ENCODE data around the gene AP5M1.
"Not testable (repeated sequence)": the region's sequence is repeated elsewhere in the genome, so short reads cannot be mapped to it uniquely, and the experiment has no call there.

Gene AP5M1

DNA sequence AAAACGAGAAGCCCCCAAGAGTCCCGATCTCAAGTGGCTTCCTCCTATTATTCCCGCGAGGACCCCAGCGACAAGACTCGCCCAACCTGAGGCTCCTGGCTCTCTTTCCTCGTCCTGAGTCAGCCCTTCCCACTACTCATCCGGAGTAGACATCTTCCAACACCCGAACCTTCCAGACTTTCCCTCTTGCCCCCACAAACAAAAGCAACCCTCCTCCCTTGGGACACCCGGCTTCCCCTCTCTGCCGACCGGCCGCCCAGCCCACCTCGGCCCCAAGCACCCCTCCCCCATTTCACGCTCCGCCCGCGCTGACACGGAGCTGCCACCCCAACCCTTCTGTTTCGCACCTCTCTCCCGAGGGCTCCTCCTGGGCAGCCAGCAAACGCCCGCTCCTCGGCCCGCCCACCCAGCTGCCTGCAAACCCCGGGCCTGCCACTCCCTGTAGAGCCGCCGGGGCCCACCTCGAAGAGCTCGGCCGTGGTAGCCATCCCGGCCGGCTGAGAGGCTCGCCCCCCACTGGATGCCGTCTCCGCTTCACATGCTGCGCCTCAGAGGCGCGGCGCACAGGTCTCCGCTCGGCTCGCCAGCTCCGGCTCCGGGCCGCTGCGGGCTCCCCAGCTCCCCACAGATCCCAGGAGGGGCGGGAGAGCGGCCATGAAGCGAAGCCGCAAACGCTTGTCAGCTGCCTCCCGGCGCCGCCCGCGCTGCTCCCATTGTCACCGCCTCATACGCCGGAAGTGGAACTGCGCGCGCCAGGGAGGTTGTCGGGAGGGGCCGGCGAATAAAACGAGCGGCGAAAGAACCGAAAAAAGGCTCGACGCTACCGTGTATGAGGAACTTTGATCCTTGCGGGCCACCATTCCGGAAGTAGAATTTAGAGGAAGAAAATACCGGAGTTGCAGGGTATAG, at the start of gene AP5M1, which contains the start of gene EXOC5:
Gene AP5M1, plus strand, starts transcription at position 811 of the 909 bp plus-strand sequence. CDS start 344 bp downstream, outside the sequence.
Gene EXOC5, minus strand, starts transcription at position 745 of the 909 bp plus-strand sequence. Its CDS starts 257 bp downstream, at position 488.
- H3K27me3 ChIP-seq (ENCODE audit: control insufficient read depth in 5 of 5, insufficient read depth in 4 of 5, low read length in 5 of 5): no peaks in the 10 kb centered on the region
- peak within 1 kb of the TSS; percentile 64 to 97 (median 89) for H3K9ac ChIP-seq (ENCODE audit: low read length in 5 of 5)
- peak within 1 kb of the TSS; percentile 81 to 99 (median 92) for H3K4me3 ChIP-seq (ENCODE audit: low read depth in 1 of 5, low read length in 5 of 5)
- no peaks in the 10 kb centered on the region for H3K36me3 ChIP-seq (ENCODE audit: control insufficient read depth in 5 of 5, insufficient read depth in 5 of 5, low read length in 5 of 5)
- H3K9me3 ChIP-seq (ENCODE audit: control insufficient read depth in 5 of 5, low read length in 5 of 5): no peaks in the 10 kb centered on the region
- peaks cover 0 to 43% (median 41%) of the 10 kb centered on the region in 5 donors for H3K4me1 ChIP-seq (ENCODE audit: control insufficient read depth in 5 of 5, insufficient read depth in 5 of 5, low read length in 5 of 5)
- peak within 1 kb of the TSS; percentile 93 for H3K27ac ChIP-seq (ENCODE audit: low read depth, low read length)

GRCh38 chr14:57221931-57222330, 46.8 kb upstream of the AP5M1 start:
- Histone ChIP-seq H3K9me3 (ENCODE audit: control insufficient read depth in 5 of 5, low read length in 5 of 5) (no peaks in the 10 kb centered on the region), H3K27ac (ENCODE audit: low read depth, low read length) (no peak overlapping the region), H3K27me3 (ENCODE audit: control insufficient read depth in 5 of 5, insufficient read depth in 4 of 5, low read length in 5 of 5) (no peaks in the 10 kb centered on the region), H3K4me1 (ENCODE audit: control insufficient read depth in 5 of 5, insufficient read depth in 5 of 5, low read length in 5 of 5) (no peaks in the 10 kb centered on the region), H3K4me3 (ENCODE audit: low read depth in 1 of 5, low read length in 5 of 5) (no peak overlapping the region), H3K36me3 (ENCODE audit: control insufficient read depth in 5 of 5, insufficient read depth in 5 of 5, low read length in 5 of 5) (peaks cover 23 to 53% (median 33%) of the 10 kb centered on the region in 5 donors), H3K9ac (ENCODE audit: low read length in 5 of 5) (no peak overlapping the region)

DNA sequence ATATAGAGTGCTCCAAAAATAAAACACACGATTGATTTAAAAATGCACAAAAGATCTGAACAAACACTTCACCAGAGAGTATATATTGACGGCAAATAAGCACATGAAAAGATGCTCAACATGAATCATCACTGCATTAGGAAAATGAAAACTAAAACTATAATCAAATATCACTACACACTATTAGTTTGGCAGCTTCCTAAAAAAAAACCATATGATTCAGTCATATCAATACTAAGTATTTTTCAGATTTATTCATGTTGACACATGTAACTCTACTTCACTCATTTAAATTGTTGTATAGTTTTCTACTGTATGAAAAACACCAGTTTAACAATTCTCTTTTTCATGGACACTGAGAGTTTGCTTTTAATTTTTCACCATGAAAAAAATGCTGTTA, 41.7 kb upstream of the AP5M1 start:
- Histone ChIP-seq H3K4me1 (ENCODE audit: control insufficient read depth in 5 of 5, insufficient read depth in 5 of 5, low read length in 5 of 5) (no peaks in the 10 kb centered on the region), H3K9ac (ENCODE audit: low read length in 5 of 5) (no peak overlapping the region), H3K27ac (ENCODE audit: low read depth, low read length) (no peak overlapping the region), H3K27me3 (ENCODE audit: control insufficient read depth in 5 of 5, insufficient read depth in 4 of 5, low read length in 5 of 5) (no peaks in the 10 kb centered on the region), H3K4me3 (ENCODE audit: low read depth in 1 of 5, low read length in 5 of 5) (no peak overlapping the region), H3K36me3 (ENCODE audit: control insufficient read depth in 5 of 5, insufficient read depth in 5 of 5, low read length in 5 of 5) (peaks cover 23 to 46% (median 39%) of the 10 kb centered on the region in 5 donors), H3K9me3 (ENCODE audit: control insufficient read depth in 5 of 5, low read length in 5 of 5) (no peaks in the 10 kb centered on the region)

- H3K27me3 ChIP-seq (ENCODE audit: control insufficient read depth in 5 of 5, insufficient read depth in 4 of 5, low read length in 5 of 5); H3K9me3 ChIP-seq (ENCODE audit: control insufficient read depth in 5 of 5, low read length in 5 of 5): not testable (repeated sequence)
- H3K36me3 ChIP-seq (ENCODE audit: control insufficient read depth in 5 of 5, insufficient read depth in 5 of 5, low read length in 5 of 5): peaks cover 23 to 51% (median 45%) of the 10 kb centered on the region in 5 donors
Observed at GRCh38 chr14:57228320-57228719, 40.5 kb upstream of the AP5M1 start.

DNA sequence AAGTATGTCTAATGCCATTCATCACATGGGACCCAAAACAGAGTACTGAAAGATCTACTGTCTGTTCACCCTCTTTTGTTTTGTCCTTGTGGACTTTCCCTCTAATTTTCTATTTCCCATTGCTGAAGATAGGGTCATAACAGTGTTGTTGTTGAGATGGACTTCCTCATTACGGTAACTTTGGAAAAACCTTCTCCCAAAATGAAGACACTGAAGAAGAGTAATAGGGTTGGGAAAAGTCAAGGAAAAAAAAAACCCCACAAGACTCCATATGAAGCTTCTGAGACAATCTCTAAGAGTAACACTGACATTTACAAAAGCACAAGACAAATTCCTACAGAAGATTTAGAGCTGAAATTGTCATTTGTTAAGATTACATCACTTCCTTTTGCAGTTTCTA, 36.8 kb upstream of the AP5M1 start:
- H3K36me3 ChIP-seq (ENCODE audit: control insufficient read depth in 5 of 5, insufficient read depth in 5 of 5, low read length in 5 of 5): peaks cover 18 to 53% (median 45%) of the 10 kb centered on the region in 5 donors
- no peaks in the 10 kb centered on the region for H3K9me3 ChIP-seq (ENCODE audit: control insufficient read depth in 5 of 5, low read length in 5 of 5)
- no peaks in the 10 kb centered on the region for H3K4me1 ChIP-seq (ENCODE audit: control insufficient read depth in 5 of 5, insufficient read depth in 5 of 5, low read length in 5 of 5)

More at GRCh38 chr14:57228320-57228719, 40.5 kb upstream of the AP5M1 start:
- not testable (repeated sequence) for H3K27ac ChIP-seq (ENCODE audit: low read depth, low read length); H3K9ac ChIP-seq (ENCODE audit: low read length in 5 of 5); H3K4me3 ChIP-seq (ENCODE audit: low read depth in 1 of 5, low read length in 5 of 5); H3K4me1 ChIP-seq (ENCODE audit: control insufficient read depth in 5 of 5, insufficient read depth in 5 of 5, low read length in 5 of 5)

DNA sequence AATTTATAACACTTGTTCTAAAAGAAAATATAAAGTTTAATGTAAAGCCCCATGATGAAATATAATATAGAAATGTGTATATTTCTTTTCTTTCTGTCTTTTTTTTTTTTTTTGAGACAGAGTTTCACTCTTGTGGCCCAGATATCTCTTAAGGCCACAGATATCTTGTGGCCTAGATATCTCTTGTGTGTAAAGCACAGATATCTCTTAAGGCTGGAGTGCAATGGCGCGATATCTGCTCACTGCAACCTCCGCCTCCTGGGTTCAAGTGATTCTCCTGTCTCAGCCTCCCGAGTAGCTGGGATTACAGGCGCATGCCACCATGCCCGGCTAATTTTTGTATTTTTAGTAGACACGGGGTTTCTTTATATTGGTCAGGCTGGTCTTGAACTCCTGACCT, 28.7 kb upstream of the AP5M1 start:
- peaks cover 4 to 21% (median 11%) of the 10 kb centered on the region in 5 donors for H3K36me3 ChIP-seq (ENCODE audit: control insufficient read depth in 5 of 5, insufficient read depth in 5 of 5, low read length in 5 of 5)
- not testable (repeated sequence) for H3K27me3 ChIP-seq (ENCODE audit: control insufficient read depth in 5 of 5, insufficient read depth in 4 of 5, low read length in 5 of 5); H3K4me3 ChIP-seq (ENCODE audit: low read depth in 1 of 5, low read length in 5 of 5); H3K9me3 ChIP-seq (ENCODE audit: control insufficient read depth in 5 of 5, low read length in 5 of 5); H3K27ac ChIP-seq (ENCODE audit: low read depth, low read length); H3K4me1 ChIP-seq (ENCODE audit: control insufficient read depth in 5 of 5, insufficient read depth in 5 of 5, low read length in 5 of 5); H3K9ac ChIP-seq (ENCODE audit: low read length in 5 of 5)

More for the DNA sequence above, 36.8 kb upstream of the AP5M1 start:
- no peak overlapping the region for H3K4me3 ChIP-seq (ENCODE audit: low read depth in 1 of 5, low read length in 5 of 5)
- no peak overlapping the region for H3K9ac ChIP-seq (ENCODE audit: low read length in 5 of 5)
- no peaks in the 10 kb centered on the region for H3K27me3 ChIP-seq (ENCODE audit: control insufficient read depth in 5 of 5, insufficient read depth in 4 of 5, low read length in 5 of 5)
- no peak overlapping the region for H3K27ac ChIP-seq (ENCODE audit: low read depth, low read length)

GRCh38 chr14:57243320-57243719, 25.5 kb upstream of the AP5M1 start:
- Histone ChIP-seq H3K27me3 (ENCODE audit: control insufficient read depth in 5 of 5, insufficient read depth in 4 of 5, low read length in 5 of 5) (no peaks in the 10 kb centered on the region), H3K9ac (ENCODE audit: low read length in 5 of 5) (no peak overlapping the region), H3K36me3 (ENCODE audit: control insufficient read depth in 5 of 5, insufficient read depth in 5 of 5, low read length in 5 of 5) (peaks cover 4 to 16% (median 13%) of the 10 kb centered on the region in 5 donors), H3K4me1 (ENCODE audit: control insufficient read depth in 5 of 5, insufficient read depth in 5 of 5, low read length in 5 of 5) (peaks cover 0 to 6% (median 0%) of the 10 kb centered on the region in 5 donors), H3K27ac (ENCODE audit: low read depth, low read length) (no peak overlapping the region), H3K4me3 (ENCODE audit: low read depth in 1 of 5, low read length in 5 of 5) (no peak overlapping the region), H3K9me3 (ENCODE audit: control insufficient read depth in 5 of 5, low read length in 5 of 5) (no peaks in the 10 kb centered on the region)

- no peaks in the 10 kb centered on the region for H3K27me3 ChIP-seq (ENCODE audit: control insufficient read depth in 5 of 5, insufficient read depth in 4 of 5, low read length in 5 of 5)
- H3K4me1 ChIP-seq (ENCODE audit: control insufficient read depth in 5 of 5, insufficient read depth in 5 of 5, low read length in 5 of 5): peaks cover 0 to 6% (median 0%) of the 10 kb centered on the region in 5 donors
- no peak overlapping the region for H3K27ac ChIP-seq (ENCODE audit: low read depth, low read length)
- no peaks in the 10 kb centered on the region for H3K9me3 ChIP-seq (ENCODE audit: control insufficient read depth in 5 of 5, low read length in 5 of 5)
- H3K36me3 ChIP-seq (ENCODE audit: control insufficient read depth in 5 of 5, insufficient read depth in 5 of 5, low read length in 5 of 5): peaks cover 0 to 13% (median 11%) of the 10 kb centered on the region in 5 donors
- H3K9ac ChIP-seq (ENCODE audit: low read length in 5 of 5): no peak overlapping the region
- no peak overlapping the region for H3K4me3 ChIP-seq (ENCODE audit: low read depth in 1 of 5, low read length in 5 of 5)
Observed at GRCh38 chr14:57244106-57244505, 24.7 kb upstream of the AP5M1 start.

DNA sequence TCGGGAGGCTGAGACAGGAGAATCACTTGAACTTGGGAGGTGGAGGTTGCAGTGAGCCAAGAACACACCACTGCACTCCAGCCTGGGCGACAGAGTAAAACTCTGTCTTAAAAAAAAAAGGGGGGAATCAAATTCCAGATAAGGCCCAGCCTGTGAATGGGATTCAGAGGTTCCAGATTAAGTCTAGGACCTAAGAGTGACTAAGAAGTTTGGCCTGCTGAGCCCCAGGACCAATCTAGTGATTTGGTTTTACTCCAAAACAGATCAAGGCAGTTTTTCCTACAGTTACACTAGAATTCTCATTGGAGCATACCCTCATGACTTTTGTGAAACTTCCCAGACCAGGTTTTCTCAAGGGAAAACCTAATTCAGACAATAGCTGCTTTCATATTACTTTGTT, 22.8 kb upstream of the AP5M1 start:
- Histone ChIP-seq H3K9ac (ENCODE audit: low read length in 5 of 5) (no peak overlapping the region), H3K4me1 (ENCODE audit: control insufficient read depth in 5 of 5, insufficient read depth in 5 of 5, low read length in 5 of 5) (peaks cover 0 to 6% (median 1%) of the 10 kb centered on the region in 5 donors), H3K27ac (ENCODE audit: low read depth, low read length) (no peak overlapping the region)

More for the DNA sequence above, 22.8 kb upstream of the AP5M1 start:
- Histone ChIP-seq H3K27me3 (ENCODE audit: control insufficient read depth in 5 of 5, insufficient read depth in 4 of 5, low read length in 5 of 5) (no peaks in the 10 kb centered on the region), H3K9me3 (ENCODE audit: control insufficient read depth in 5 of 5, low read length in 5 of 5) (no peaks in the 10 kb centered on the region), H3K36me3 (ENCODE audit: control insufficient read depth in 5 of 5, insufficient read depth in 5 of 5, low read length in 5 of 5) (peaks cover 0 to 13% (median 9%) of the 10 kb centered on the region in 5 donors), H3K4me3 (ENCODE audit: low read depth in 1 of 5, low read length in 5 of 5) (no peak overlapping the region)

Measured in subcutaneous abdominal adipose tissue (tissue), 5 donors.